Measurements from ENCODE around the gene KIF3A. TPM values are rescaled to one million over a fixed set of nuclear protein-coding genes. Genes with fewer than 3 reads are reported as not detected.

The KIF3A gene
- total RNA-seq, 1 donor from 2014 or later, result 25.4 TPM

DNA sequence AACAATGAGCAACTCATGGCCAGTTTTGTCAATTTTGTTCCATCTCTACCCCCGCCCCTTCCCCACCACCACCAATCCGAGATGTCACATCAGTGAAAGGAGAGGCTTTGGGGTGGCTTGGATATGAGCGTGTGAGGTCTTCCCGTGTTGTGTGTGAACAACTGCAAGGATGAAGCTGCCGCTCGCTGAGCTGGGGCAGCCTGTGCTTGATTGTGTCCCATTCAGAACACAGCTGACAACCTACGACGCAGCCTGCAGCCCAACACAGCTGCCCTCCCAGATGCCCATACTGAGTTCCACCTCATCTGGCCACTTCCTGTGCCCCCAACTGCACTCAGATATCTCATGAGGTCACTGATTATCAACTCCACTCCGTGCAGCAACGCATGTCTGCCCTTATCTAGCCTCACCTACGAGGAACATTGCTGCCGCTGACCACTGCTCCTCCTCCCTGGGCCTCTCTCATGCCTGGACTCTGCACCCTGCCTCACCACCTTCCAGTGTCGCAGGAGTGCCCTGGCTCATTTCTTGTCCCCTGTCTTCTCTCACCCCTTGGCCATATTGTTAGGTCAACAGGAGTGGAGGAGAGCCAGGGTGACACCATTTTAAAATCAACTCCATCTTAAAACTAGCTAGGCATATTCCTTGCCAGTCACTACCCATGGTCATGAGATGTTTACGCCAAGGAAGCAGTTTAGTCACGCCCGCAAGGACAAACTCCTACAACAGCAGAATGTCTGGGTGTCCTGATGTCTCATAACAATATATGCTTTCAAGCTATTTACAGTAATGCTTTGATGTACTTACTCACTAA is 70.8 kb downstream of the KIF3A start:
- Histone ChIP-seq H3K79me2 (ENCODE audit: insufficient read depth, low read length) (no peaks in the 10 kb centered on the region), H4K20me1 (ENCODE audit: insufficient read depth, low read length) (no peaks in the 10 kb centered on the region), H3K27me3 (ENCODE audit: insufficient read depth, low read length) (no peaks in the 10 kb centered on the region), H3K4me3 (ENCODE audit: insufficient read depth, low read depth, low read length) (no peak overlapping the region), H3K9ac (ENCODE audit: low read length) (no peak overlapping the region), H2AFZ (ENCODE audit: low read depth, low read length) (no peak overlapping the region), H3K27ac (ENCODE audit: low read depth, low read length) (no peak overlapping the region), H3K9me3 (ENCODE audit: insufficient read depth, low read depth, low read length) (no peaks in the 10 kb centered on the region), H3K4me1 (ENCODE audit: insufficient read depth, low read length) (no peaks in the 10 kb centered on the region), H3K36me3 (ENCODE audit: insufficient read depth, low read length) (no peaks in the 10 kb centered on the region), H3K4me2 (ENCODE audit: low read length) (no peak overlapping the region)
- Mint-ChIP-seq H3K4me1 (ENCODE audit: low read depth, unreplicated experiment) (peaks cover 25% of the 10 kb centered on the region), H3K36me3 (ENCODE audit: low read depth, unreplicated experiment) (no peaks in the 10 kb centered on the region), H3K27me3 (ENCODE audit: low read depth, unreplicated experiment) (peaks cover 5% of the 10 kb centered on the region), H3K4me3 (ENCODE audit: unreplicated experiment) (no peak overlapping the region), H3K9me3 (ENCODE audit: unreplicated experiment) (peaks cover 5% of the 10 kb centered on the region), H3K27ac (ENCODE audit: unreplicated experiment) (no peak overlapping the region)
- FAIRE-seq (no peak), DNase-seq (ENCODE audit: low read depth) (no peak)
- TF ChIP-seq CTCF (IDR thresholded peaks at IDR 0.05; ENCODE audit: insufficient read depth, low read depth, low read length), result no peak
- no peak for TF ChIP-seq EZH2 (IDR thresholded peaks at IDR 0.05; ENCODE audit: insufficient read depth, low read length)

DNA sequence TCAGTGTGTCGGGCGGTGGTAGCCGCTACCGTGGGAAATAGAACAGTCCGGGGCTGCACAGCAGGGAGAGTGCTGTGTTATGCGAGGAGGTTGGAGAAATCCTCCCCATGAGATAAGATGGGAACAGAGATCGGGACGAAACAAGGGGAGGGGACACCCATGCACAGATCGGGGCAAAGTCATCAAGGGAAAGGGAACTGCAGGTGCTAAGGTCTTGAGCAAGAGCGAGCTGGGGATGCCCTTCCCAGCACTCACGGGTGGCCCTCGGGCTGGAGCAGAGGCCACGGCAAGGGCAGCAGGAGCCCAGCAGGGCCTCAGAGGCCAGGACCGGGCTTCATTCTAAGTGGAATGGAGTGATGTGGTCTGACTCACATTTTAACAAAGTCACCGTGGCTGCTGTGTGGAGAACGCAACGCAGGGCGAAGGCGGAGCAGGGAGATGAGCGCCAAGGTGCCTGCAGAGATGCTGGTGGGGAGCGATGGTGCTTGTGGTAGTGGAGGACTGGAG is 71.7 kb downstream of the KIF3A start:
- TF ChIP-seq CTCF (IDR thresholded peaks at IDR 0.05; ENCODE audit: insufficient read depth, low read depth, low read length), result no peak
- no peak for TF ChIP-seq EZH2 (IDR thresholded peaks at IDR 0.05; ENCODE audit: insufficient read depth, low read length)
- H3K4me2 ChIP-seq (ENCODE audit: low read length), result no peak overlapping the region
- no peak overlapping the region for H3K4me3 ChIP-seq (ENCODE audit: insufficient read depth, low read depth, low read length)
- no peak overlapping the region for H3K9ac ChIP-seq (ENCODE audit: low read length)
- H2AFZ ChIP-seq (ENCODE audit: low read depth, low read length), result no peak overlapping the region
- peaks cover 5% of the 10 kb centered on the region for H3K9me3 Mint-ChIP-seq (ENCODE audit: unreplicated experiment)
- H3K4me3 Mint-ChIP-seq (ENCODE audit: unreplicated experiment), result peak overlapping the region; percentile 60
- FAIRE-seq, result no peak
- H3K27me3 Mint-ChIP-seq (ENCODE audit: low read depth, unreplicated experiment), result peaks cover 9% of the 10 kb centered on the region
- no peaks in the 10 kb centered on the region for H3K27me3 ChIP-seq (ENCODE audit: insufficient read depth, low read length)
- no peaks in the 10 kb centered on the region for H3K9me3 ChIP-seq (ENCODE audit: insufficient read depth, low read depth, low read length)
- peaks cover 31% of the 10 kb centered on the region for H3K4me1 Mint-ChIP-seq (ENCODE audit: low read depth, unreplicated experiment)
- H3K4me1 ChIP-seq (ENCODE audit: insufficient read depth, low read length), result no peaks in the 10 kb centered on the region
- H3K27ac Mint-ChIP-seq (ENCODE audit: unreplicated experiment), result no peak overlapping the region
- no peak for DNase-seq (ENCODE audit: low read depth)
- H3K27ac ChIP-seq (ENCODE audit: low read depth, low read length), result no peak overlapping the region
- H3K36me3 ChIP-seq (ENCODE audit: insufficient read depth, low read length), result no peaks in the 10 kb centered on the region
- H4K20me1 ChIP-seq (ENCODE audit: insufficient read depth, low read length), result no peaks in the 10 kb centered on the region
- no peaks in the 10 kb centered on the region for H3K36me3 Mint-ChIP-seq (ENCODE audit: low read depth, unreplicated experiment)
- H3K79me2 ChIP-seq (ENCODE audit: insufficient read depth, low read length), result no peaks in the 10 kb centered on the region

GRCh38 chr5:132664696-132665209 is 72.6 kb downstream of the KIF3A start:
- no peak for TF ChIP-seq CTCF (IDR thresholded peaks at IDR 0.05; ENCODE audit: insufficient read depth, low read depth, low read length)
- TF ChIP-seq EZH2 (IDR thresholded peaks at IDR 0.05; ENCODE audit: insufficient read depth, low read length), result no peak
- H3K9me3 ChIP-seq (ENCODE audit: insufficient read depth, low read depth, low read length), result no peaks in the 10 kb centered on the region

More at GRCh38 chr5:132664696-132665209, 72.6 kb downstream of the KIF3A start:
- Histone ChIP-seq H2AFZ (ENCODE audit: low read depth, low read length) (no peak overlapping the region), H3K27ac (ENCODE audit: low read depth, low read length) (no peak overlapping the region), H3K79me2 (ENCODE audit: insufficient read depth, low read length) (no peaks in the 10 kb centered on the region), H3K36me3 (ENCODE audit: insufficient read depth, low read length) (no peaks in the 10 kb centered on the region), H3K27me3 (ENCODE audit: insufficient read depth, low read length) (no peaks in the 10 kb centered on the region), H3K4me1 (ENCODE audit: insufficient read depth, low read length) (no peaks in the 10 kb centered on the region), H4K20me1 (ENCODE audit: insufficient read depth, low read length) (no peaks in the 10 kb centered on the region), H3K9ac (ENCODE audit: low read length) (no peak overlapping the region), H3K4me2 (ENCODE audit: low read length) (no peak overlapping the region), H3K4me3 (ENCODE audit: insufficient read depth, low read depth, low read length) (no peak overlapping the region)
- Mint-ChIP-seq H3K27me3 (ENCODE audit: low read depth, unreplicated experiment) (peaks cover 6% of the 10 kb centered on the region), H3K9me3 (ENCODE audit: unreplicated experiment) (peaks cover 2% of the 10 kb centered on the region), H3K27ac (ENCODE audit: unreplicated experiment) (no peak overlapping the region), H3K36me3 (ENCODE audit: low read depth, unreplicated experiment) (no peaks in the 10 kb centered on the region), H3K4me1 (ENCODE audit: low read depth, unreplicated experiment) (peaks cover 38% of the 10 kb centered on the region), H3K4me3 (ENCODE audit: unreplicated experiment) (no peak overlapping the region)
- DNase-seq (ENCODE audit: low read depth) (no peak), FAIRE-seq (no peak)

Data from astrocyte (in vitro differentiated cells and primary cell).